Measurements from ENCODE around the gene DOCK6.
A peak's percentile ranks its signal among the peaks of the same experiment; 100 is the strongest.

DOCK6 gene

DNA sequence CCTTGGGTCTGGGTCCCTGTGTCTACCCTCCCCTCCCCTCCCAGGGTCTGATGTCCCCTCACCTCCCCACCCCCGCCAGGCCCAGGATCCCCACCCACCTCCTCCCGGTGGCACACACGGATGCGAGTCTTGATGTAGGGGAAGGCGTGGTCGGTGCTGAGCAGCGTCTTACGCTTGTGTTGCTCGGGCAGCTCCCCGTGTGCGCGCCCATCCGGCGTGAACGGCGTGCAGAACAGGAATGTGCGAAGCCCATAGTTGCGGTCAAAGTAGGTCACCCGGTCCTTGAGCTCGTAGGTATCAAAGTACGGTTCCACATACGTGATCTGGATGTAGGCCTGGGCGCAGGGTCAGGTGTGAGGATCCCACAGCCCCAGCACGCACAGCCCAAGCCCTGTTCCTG is 60.5 kb downstream of the DOCK6 start:
- H3K4me3 ChIP-seq = no peak overlapping the region
- H3K27ac ChIP-seq = peak overlapping the region in 1 of 21 experiments; percentile 29

DNA sequence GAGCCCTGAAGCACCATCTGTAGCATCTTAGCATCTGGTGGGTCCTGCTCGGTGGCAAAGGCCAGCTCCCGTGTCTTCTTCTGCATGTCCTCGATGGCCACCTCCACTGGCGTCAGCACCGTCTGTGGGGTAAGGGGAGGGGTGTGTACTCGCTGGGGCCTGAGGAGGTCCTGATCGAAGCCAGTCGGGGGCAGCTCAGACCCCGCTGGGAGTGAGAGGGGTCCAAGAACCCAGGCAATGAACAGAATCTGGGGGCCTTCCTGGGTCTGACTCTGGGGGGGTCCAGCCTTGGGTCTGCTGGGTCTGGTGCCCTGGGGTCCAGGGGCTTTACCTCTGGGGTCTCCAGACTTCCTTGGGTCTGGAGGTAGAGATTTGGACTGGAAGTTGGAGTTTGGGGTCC is 61.4 kb downstream of the DOCK6 start:
- Histone ChIP-seq H3K4me3 (no peak overlapping the region), H3K27ac (no peak overlapping the region)

DNA sequence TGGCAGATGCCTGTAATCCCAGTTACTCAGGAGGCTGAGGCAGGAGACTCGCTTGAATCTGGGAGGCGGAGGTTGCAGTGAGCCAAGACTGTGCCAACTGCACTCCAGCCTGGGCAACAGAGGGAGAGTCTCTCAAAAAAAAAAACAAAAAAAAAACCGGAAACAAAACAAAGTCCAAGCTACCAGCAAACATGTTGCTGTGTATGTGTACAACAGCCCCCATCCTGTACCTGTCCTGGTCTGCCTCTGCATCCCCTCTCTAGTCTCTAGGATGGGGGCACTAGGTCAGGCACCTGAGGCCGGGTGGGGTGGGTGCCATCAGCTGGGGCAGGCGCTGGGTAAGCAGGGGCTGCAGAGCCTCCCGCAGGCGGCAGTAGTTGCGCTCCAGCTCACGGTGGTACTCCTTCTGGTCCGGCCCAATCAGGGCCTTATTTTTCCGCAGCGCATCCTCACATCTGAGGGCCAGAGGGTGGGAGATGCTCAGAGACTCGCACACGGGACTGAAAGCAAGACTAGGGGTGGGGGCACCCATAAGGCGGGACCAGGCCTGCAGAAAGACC is 62.2 kb downstream of the DOCK6 start:
- H3K27ac ChIP-seq = peak overlapping the region in 1 of 21 experiments; percentile 7
- H3K4me3 ChIP-seq = no peak overlapping the region

DNA sequence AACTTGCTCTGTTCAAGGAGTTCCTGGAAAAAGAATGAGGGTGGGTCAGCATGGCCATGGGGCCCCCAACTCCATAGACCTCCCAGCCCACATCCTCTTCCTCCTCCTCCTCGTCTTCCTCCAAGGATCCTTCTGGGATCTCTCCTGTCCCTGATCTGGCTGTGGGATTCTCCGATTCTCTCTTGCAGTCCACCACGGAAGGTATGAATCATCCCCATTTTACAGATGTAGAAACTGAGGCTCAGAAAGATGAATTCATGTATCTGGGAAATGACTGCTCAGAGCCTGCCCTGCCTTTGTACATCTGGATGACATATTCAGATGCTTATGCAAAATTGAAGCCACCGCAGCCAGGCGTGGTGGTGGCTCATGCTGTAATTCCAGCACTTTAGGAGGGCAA is 62.8 kb downstream of the DOCK6 start:
- Histone ChIP-seq H3K27ac (peak overlapping the region in 1 of 21 experiments; percentile 20), H3K4me3 (no peak overlapping the region)

DNA sequence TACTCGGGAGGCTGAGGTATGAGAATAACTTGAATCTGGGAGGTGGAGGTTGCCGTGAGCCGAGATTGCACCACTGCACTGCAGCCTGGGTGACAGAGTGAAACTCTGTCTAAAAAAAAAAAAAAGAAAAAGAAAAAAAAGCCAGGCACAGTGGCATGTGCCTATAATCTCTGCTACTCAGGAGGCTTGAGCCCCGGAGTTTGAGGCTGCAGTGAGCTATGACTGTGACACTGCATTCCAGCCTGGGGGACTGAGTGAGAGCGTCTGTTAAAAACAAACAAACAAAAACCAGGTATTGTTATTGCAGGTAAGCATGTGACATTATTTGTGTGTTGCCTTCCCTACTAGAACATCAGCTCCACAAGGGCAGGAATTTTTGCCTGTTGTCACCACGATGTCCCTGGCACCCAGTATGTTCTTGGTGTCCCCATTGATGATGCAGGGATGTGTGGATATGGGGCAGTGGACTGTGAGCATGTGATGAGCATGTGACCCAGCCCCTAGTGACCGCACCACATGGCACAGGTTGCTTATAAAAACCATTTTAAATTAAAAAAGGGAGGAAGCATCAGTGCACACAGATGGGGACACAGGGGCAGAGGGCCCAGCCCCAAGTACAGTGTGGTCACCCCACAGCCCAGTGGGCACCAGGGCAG is 63.4 kb downstream of the DOCK6 start:
- Histone ChIP-seq H3K4me3 (no peak overlapping the region), H3K27ac (peak overlapping the region in 3 of 21 experiments; percentile 2 to 85 (median 80))

DNA sequence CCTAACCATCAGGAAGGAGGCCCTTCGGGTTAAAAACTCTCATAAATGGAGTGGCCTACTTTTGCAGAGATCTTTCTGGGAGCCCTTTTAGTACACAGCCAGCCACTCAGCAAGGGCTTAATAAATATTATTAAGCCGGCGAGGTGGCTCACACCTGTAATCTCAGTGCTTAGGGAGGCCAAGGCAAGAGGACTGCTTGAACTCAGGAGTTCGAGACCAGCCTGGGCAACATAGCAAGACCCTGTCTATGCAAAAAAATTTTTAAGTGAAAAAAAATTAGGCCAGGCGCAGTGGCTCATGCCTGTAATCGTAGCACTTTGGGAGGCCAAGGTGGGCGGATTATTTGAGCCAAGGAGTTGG is 64.2 kb downstream of the DOCK6 start:
- Histone ChIP-seq H3K4me3 (peak overlapping the region in 3 of 7 experiments; percentile 51 to 63 (median 55)), H3K27ac (peak overlapping the region in 11 of 21 experiments; percentile 2 to 85 (median 80))

DNA sequence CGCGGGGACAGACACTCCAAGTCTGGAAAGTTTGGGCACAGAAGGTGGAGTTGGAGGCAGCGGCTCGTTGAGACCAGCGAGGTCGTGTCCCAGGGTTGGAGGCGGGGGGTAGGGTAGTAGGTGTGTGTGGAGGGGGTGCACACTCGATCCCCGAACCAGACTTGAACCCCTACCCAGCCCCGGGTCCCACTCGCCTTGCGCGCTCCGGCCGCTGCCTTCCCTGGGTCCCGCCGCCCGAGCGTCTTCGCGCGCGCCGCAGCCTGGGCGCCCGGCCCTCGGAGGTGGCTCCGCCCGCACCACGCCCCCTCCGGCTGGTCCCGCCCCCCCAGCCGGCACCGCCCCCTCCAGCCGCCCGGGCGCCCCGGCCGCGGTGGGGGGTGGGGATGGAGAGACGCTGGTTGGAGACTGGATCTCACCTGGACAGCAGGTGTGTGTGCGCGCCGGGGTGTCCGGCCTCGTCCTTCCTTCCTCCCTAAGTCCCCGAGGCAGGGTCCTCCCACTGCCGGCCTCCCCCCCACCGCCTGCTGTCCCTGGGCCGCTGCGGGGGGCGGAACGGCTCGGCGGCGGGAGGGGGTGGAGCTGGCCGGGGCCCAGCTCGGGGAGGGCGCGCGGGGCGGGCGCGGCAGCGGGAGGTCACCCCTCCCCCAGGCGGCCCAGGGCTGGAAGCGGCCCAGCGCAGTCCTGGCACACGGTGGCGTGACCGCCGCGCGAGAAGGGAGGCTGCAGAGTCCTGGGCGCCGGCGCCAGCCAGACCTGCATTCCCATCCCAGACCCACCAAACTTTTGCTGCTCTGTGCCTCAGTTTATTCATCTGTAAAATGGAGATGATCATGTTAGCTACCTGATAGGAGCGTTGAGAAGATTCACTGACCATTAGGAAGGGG is 64.8 kb downstream of the DOCK6 start, which contains the start of gene KANK2:
KANK2 (minus strand) TSS at position 255 of the 884 bp plus-strand sequence. CDS start 3,034 bp downstream, outside the sequence.
- Histone ChIP-seq H3K27ac (peak within 1 kb of the TSS in 20 of 21 experiments; percentile 49 to 85 (median 76)), H3K4me3 (peak within 1 kb of the TSS; percentile 38 to 64 (median 55))

DNA sequence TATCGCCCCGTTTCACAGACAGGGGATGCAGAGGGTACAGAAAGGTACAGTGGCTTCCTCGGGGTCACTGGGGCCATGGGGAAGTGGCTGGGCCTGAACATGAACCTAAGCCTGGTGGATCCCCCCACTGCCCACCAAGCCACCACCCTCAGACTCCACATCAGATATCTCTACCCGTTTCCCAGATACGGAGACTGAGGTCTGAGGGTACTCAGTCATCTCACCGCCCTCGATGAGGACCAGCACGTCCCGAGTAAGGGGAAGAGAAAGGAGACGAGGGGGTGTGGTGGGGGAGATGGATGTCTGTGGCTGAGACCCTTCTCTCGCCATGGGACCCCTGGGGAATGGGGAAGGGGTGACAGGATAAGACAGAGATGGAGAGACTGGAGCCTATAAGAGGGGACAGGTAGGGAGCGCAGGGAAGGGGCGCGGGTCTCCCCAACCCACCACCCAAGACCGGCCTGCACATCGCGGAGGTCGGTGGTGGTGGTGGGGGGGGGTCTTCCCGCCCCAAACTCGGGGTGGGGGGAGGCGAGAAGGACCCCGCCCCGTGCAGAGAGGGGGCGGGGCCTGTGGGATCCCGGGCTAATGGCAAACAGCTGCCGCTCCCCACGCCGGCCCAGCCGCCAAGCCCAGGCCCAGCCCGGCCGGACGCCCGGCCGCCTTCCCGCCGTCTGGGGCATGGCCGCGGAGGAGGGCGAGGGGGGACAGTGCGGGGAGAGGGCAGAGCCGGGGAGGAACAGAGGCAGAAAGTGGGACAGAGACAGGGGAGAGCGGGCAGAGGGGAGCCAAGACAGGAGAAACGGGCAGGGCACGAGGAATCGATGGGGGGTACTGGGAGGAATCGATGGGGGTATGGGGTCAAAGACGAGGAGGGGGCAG is 65.7 kb downstream of the DOCK6 start:
- Histone ChIP-seq H3K27ac (peak overlapping the region in 20 of 21 experiments; percentile 29 to 85 (median 76)), H3K4me3 (peak overlapping the region; percentile 38 to 64 (median 55))

DNA sequence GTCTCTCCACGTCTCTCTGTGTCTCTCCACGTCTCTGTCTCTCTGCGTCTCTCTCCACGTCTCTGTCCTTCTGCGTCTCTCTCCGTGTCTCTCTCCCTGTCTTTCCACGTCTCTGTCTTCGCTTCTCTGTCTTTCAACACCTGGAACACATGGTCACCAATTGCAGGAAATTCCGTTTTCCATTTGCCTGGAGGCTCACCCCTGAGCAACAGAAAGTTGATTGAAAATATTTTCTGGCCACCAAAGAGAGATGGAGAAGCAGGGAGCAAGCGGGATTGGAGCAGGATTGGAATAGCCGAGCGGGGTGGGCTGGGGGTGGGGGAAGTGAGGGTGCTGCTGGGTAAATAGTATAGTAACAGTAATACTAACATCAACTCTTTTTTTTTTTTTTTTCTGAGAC is 66.6 kb downstream of the DOCK6 start:
- Histone ChIP-seq H3K4me3 (no peak overlapping the region), H3K27ac (peak overlapping the region in 8 of 21 experiments; percentile 0 to 74 (median 48))

DNA sequence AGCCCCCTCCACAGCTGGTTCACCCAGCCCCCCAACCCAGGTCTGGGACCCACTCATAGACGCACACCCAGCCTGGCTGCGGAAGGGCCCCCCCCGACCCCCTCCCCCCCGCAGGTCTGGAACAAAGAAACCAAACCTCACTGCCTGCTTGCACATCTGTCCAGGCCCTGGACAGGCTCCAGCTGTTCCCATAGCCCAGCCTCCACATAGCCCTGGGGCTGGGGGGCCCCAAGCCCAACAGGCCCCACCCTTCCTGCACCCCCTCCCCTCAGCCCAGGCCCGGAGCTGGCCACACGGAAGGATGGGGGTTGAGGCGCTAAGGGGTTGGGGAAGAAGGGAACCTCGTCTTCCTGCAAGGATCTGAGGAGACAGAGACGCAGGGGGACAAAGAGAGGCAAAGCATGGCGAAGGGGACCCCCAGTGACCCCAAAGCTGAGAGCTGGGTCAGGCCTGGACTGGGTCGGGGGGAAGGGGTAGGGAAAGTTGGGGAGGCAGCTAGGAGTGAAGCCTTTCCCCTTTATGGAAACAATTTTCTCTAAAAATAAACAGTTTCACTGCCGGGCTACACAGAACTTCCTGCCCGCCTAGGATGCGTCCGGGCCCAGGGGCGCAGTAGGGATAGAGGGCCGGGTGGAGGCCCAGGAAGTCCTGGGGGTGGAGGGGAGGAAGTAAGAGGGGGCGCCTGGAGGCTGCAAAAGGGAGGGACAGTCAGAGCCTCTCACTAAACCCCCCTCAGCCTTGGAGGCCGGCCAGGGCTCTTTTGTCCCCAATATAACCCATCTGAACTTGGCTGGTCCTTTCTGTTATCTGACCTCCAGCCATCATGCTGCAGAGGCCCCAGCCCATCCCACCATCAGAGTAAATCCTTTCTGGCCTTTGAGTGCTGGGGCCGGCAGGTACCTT is 67.4 kb downstream of the DOCK6 start:
- peak overlapping the region in 16 of 21 experiments; percentile 0 to 74 (median 37) for H3K27ac ChIP-seq
- H3K4me3 ChIP-seq = no peak overlapping the region

DNA sequence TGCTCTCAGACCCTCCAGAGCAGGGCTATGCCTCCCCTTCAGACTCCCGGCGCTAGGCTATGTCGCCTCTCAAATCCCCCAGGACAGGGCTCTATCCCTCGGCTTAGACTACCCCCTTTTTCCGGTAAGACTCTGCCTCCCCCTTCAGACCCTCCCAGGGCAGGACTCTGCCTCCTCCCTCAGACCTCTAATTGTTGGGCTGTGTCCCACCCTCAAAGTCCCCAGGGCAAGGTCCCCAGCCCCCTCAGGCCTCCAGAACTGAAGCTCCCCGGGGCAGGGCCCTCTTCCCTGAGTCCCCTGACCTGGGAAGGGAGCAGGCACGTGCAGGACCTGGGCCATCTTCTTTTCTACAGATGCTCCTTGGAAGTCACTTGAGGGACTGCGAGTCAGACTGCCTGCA is 68.2 kb downstream of the DOCK6 start:
- H3K27ac ChIP-seq = peak overlapping the region in 12 of 21 experiments; percentile 5 to 74 (median 52)
- no peak overlapping the region for H3K4me3 ChIP-seq

DNA sequence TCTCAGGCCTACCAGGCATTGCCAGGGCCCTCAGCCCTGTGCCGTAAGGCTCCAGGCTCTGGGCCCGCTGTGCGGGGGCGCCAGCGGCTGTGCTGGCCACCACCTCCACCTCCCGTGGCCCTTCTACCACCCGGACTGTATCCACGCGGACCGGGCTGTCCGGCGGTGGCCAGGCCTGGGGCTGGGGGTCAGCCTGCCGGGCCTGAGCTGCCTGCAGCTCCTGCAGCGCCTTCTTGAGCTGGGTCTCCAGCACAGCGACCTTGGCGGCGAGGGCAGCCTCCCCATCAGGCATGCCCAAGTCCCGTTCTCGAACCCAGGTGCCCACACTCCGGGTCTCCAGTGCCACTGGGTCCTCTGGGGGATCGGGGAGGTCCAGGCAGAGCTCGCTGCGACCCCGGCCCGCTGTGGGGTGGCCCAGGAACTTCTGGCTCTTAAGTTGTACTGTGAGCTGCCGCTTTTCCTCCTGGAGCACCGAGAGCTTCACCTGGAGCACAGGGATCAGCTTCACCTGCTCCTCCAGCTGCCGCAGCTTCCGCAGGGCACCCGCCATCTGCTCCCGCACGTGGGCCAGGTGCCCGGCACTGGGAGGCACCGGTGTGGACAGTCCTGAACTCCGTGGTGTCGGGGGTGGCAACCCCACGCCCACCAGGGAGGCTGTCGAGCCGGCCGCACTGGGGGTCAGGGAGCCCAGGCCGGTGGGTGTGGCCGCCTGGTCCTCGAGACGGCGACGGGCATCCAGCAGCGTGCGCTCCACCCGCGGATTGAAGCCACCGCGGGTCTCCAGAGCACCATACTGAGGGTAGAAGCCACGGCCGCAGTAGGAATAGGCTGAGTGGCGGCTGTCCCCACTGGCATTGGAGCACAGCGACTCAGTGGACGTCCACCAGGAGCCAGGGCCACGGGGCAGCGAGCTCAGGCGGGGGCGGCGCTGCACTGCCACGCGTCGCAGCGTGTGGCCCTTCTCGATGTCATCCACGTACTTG is 69.1 kb downstream of the DOCK6 start:
- H3K27ac ChIP-seq = peak overlapping the region in 4 of 21 experiments; percentile 10 to 70 (median 52)
- no peak overlapping the region for H3K4me3 ChIP-seq

DNA sequence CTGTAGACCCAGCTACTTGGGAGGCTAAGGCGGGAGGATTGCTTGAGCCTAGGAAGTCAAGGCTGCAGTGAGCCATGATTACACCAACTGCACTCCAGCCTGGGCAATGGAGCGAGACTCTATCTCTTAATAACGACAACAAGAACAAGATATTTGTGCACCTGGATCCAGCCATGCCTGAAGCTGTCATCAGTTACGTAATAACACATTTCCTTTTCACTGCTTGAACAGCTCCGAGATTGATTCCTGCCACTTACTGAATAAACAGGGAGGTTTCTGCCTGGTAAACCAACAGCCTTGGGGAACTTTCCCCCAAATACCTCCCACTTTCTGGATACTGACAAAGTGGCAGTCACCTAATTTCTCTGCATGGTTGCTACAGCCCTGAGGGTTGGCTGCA is 70.4 kb downstream of the DOCK6 start:
- Histone ChIP-seq H3K27ac (peak overlapping the region in 7 of 21 experiments; percentile 23 to 69 (median 32)), H3K4me3 (no peak overlapping the region)

DNA sequence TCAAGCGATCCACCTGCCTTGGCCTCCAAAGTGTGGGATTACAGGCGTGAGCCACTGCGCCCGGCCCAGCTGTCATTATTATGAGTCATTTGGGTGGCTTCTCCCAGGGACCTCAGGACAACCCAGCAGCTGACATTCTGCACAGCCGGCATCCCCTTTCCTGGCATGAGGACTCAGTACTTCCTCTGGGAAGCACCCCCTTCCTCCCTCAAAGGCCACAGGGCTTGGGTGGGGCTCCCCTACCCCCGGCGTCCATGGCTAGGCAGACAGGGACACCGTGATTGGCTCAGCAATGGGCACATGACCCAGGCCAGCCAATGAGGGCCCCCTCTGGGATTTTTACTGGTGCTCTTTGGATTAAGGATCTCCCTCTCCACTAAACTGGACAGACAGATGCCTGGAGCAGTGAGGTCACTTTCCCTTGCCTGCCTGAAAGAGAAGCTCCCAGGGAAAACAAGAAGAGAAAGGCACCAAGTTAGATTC is 71.0 kb downstream of the DOCK6 start:
- Histone ChIP-seq H3K4me3 (no peak overlapping the region), H3K27ac (peak overlapping the region in 8 of 21 experiments; percentile 8 to 69 (median 31))

DNA sequence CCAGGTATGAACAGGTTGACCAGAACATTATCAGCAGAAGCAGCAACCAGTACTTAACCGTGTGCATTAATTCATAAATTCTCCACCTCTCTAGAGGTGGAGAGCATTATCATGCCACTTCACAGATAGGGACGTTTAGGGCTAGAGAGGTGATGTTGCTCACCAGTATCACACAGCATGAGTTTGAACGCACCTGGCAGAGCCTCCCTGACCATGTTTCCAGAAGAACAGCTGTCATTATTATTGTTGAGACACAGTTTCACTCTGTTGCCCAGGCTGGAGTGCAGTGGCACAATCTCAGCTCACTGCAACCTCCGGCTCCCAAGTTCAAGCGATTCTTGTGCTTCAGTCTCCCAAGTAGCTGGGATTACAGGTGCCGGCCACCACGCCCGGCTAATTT is 71.8 kb downstream of the DOCK6 start:
- Histone ChIP-seq H3K27ac (peak overlapping the region in 1 of 21 experiments; percentile 59), H3K4me3 (no peak overlapping the region)

DNA sequence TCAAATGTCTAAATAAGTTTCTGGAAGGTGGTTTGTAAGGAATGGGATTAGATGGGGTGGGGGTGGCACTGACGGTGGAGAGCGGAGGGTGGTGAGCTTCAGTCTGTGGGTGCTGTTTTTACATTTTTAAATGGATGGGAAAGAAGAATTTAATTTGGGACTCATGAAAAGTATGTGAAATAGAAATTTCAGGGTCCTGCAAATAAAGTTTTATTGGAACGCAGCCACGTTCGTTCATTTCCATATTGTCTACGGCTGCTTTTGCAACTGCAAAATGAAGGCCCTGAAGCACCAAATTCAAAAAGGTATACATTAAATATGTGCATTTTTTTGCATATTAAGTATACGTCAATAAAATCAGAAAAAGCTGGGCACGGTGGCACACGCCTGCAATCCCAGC is 74.9 kb downstream of the DOCK6 start:
- Histone ChIP-seq H3K4me3 (no peak overlapping the region), H3K27ac (no peak overlapping the region)

DNA sequence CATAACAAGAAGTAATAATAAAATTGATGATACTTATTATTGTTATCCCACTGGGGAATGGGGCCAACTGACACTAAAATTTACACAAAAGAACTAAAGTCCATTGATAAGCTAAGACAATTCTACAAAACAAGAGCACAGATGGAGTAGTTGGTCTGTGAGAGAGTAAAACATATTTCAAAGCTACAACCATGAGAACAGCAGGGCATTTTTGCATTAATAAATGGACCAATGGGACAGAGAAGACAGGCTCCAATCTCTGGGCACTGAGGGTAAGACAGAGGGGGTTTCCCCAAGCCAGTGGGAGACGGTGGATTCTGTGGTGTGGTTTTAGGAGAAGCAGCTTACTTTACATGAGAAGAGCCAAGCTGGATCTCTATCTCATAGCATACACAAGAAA is 79.3 kb downstream of the DOCK6 start:
- Histone ChIP-seq H3K27ac (no peak overlapping the region), H3K4me3 (no peak overlapping the region)
